ENCODE measurements around the gene ATP13A3.

GRCh38 chr3:194497799-194498575 lies 11.2 kb upstream of the ATP13A3 start:
- TF ChIP-seq CTCF (IDR thresholded peaks at IDR 0.05; ENCODE audit: low read depth, low read length, missing input control): no peak
- no peak for TF ChIP-seq REST (IDR thresholded peaks at IDR 0.05)
- TF ChIP-seq YY1 (IDR thresholded peaks at IDR 0.05): peak; percentile 10
- TF ChIP-seq GABPA (IDR thresholded peaks at IDR 0.05 in 1 of 2, conservative IDR thresholded peaks at IDR 0.05 in 1 of 2): peak in 1 of 2 donors; percentile 37
- no peak for TF ChIP-seq FOXA2 (IDR thresholded peaks at IDR 0.05)
- no peak for TF ChIP-seq FOXA1 (IDR thresholded peaks at IDR 0.05)
- TF ChIP-seq ZBTB33 (IDR thresholded peaks at IDR 0.05): no peak
- no peak for TF ChIP-seq ATF3 (IDR thresholded peaks at IDR 0.05)
- peak; percentile 81 for TF ChIP-seq SP1 (IDR thresholded peaks at IDR 0.05)
